OCI-M1 (cell line): ENCODE measurements around the gene MYO5A.

ENCODE experiments used
- DNase-seq: peaks from one replicate; lab custom pipeline; 2025; lab: John Stamatoyannopoulos, UW

Gene MYO5A

DNA sequence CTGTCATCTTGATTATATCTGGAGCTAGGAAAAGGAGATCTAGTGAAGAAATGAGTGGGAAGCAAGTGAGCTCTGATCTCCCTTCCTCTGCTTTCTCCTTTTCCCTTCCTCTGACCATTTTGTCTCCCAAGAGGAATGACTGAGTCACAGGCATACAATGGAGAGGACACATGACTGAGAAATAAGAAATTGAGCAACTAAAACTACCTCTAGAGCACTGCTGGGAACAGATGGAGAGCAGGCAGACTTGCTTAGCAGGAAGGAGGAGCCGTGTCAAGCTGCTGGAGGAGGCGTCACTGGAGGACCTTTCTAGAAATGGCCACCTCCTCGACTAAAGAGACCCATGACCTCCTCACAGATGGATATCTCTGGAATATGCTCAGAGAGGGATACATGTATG is 166.2 kb downstream of the MYO5A start:
- no peak for DNase-seq

DNA sequence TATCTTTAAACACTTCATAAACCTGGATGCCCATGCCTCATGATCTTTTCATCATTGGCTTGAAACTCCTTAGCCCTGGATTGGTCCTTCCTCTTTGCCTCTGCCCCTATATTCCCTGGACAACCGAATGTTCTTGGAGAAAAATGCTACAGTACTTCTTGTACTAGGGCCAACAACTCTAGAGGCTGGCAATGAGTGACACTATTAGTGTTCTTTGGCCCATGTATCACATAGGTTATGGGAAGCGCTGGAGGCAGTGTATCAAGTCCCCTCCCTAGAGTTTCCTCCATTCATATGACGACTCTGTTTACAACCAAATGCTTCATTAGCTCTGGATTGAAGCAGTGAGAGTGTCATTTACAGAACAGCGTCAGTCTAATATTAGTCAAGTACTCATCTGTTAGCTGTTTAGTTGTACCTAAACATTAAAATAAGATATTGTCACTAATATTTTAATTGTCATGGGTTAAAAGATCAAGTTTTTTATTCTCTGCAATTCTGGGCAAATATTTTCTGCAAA is 166.6 kb downstream of the MYO5A start:
- DNase-seq = no peak

DNA sequence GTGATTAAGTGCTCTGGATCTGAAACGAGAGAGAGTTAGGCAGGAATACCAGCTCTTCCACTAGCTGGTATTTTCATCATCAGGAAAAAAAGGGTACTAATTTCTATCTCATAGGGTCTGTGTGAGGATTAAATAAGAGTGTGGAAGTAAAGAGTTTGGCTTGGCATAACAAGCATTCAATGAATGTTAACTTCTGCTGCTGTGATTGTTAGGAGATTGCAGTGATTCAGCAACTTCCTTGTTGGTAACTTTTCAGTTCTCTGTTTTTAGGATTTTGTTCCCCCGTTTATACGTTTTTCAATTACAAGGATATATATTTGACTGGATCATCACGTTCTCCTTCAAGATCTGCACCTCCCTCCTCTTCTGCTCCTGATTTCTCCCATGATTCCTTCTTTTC is 167.2 kb downstream of the MYO5A start:
- DNase-seq = no peak

GRCh38 chr15:52360229-52361203 is 168.2 kb downstream of the MYO5A start:
- DNase-seq = no peak

- DNase-seq = no peak
Measured at GRCh38 chr15:52359722-52360121, 169.0 kb downstream of the MYO5A start.

- no peak for DNase-seq
Measured at GRCh38 chr15:52357949-52358348, 170.7 kb downstream of the MYO5A start.

- no peak for DNase-seq
Measured at GRCh38 chr15:52352086-52352485, 176.6 kb downstream of the MYO5A start.

DNA sequence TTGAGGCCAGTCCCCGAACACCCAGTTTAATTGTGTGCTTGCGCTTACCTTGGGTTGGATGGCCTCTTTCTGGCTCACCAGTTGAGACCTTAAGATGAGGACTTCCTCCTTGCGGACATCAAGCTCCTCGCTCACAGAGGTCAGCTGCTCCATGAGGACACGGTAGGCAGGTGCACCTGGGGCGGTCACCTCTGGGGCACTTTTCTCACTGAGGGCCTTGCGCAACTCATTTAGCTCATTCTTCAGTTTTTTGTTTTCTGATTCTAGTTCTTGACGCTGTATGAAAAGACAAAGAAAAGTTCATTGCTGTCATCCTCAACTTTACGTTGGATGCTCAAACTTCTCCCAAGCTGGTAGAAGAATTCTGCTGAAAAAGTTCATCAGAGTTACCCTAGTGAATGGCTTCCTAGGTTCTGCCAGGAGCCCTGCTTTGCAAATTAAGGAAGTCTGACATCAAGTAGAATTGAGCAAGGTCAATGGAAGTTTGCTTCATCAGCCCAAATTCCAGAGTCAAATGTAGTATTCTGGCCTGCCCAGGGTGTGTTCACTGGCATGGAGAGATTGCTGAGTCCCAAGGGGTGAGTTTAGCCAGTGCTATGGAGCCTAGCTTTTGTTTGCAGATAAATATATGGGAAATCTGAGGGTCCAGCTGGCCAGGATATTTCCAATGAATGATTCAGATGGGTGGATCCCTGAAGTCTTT is 177.3 kb downstream of the MYO5A start:
- no peak for DNase-seq

- DNase-seq = no peak
Measured at GRCh38 chr15:52350423-52350822, 178.3 kb downstream of the MYO5A start.

GRCh38 chr15:52349052-52349700 is 179.5 kb downstream of the MYO5A start:
- no peak for DNase-seq

DNA sequence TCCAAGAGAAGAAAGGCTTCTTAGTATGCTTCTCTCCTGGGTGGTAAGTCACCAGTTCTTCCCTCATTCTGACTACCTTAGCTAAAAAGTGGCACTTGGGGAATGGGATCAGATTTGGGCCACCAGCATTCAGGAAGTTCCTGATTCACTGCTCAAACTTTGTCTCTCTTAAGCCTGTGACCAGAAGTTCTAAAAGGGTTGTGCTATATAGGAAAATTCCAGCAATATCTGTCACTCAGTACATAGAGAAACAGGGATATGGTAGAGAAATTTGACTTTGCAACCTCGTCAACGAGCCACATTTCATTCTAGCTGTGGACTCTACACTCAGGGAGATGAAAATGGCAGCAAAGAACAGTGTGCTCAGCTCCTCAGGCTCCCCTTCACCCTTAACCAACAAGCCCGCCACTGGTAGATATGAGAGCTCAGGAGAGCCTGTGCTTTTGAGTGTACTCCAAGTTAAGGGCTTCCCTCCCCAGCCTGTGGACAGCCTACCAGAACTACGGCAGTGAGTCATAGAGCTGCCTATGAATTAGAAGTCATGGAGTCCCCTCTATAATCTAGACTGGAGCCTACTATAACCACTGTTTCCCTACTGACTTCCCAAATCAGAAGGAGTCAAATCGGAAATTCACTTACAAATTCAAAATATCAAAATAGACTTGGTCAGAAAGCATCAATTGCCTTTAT is 180.5 kb downstream of the MYO5A start:
- no peak for DNase-seq

GRCh38 chr15:52344592-52344991 is 184.1 kb downstream of the MYO5A start:
- DNase-seq = no peak

GRCh38 chr15:52343831-52344230 is 184.8 kb downstream of the MYO5A start:
- no peak for DNase-seq

GRCh38 chr15:52340093-52340492 is 188.6 kb downstream of the MYO5A start:
- DNase-seq = no peak

GRCh38 chr15:52338891-52339290 is 189.8 kb downstream of the MYO5A start:
- no peak for DNase-seq

DNA sequence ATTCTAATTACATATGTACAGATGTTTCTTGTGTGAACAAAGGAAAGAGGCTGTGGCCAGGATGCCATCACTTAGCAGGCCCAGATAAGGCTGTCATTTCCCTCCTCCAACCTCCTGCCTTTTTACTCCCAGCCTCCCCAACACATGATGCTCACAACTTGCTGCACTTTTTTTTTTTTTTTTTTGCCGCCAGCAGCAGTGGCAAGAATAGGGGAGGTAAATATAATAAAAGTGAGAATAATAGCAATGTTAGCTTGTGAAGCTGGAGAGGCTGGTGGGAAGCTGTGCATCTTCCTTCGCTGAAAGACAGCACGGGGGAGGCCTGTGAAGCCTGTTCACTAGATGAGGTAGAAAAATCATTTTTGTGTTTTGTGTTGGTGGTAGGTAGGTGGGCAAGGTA is 190.6 kb downstream of the MYO5A start:
- no peak for DNase-seq

- no peak for DNase-seq
Measured at GRCh38 chr15:52337198-52337853, 191.4 kb downstream of the MYO5A start.

DNA sequence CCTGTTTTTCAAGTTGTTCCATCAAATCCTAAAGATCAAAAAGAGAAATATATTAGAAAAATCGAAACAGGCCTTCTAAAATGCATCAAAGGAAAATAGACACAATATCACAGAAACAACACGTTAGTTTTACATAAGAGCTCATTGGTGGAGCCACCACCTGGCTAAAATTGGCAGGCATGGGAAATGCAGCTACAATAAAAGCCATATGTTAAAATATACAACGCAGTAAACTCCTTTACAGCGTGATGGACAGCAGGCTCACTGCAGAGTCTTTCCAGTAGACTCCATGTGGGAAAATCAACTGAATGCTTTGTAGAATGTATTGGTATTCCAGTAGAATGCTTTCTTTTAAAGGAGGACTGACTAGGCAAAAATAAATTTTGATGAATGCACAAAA is 192.2 kb downstream of the MYO5A start:
- DNase-seq = peak; percentile 16

DNA sequence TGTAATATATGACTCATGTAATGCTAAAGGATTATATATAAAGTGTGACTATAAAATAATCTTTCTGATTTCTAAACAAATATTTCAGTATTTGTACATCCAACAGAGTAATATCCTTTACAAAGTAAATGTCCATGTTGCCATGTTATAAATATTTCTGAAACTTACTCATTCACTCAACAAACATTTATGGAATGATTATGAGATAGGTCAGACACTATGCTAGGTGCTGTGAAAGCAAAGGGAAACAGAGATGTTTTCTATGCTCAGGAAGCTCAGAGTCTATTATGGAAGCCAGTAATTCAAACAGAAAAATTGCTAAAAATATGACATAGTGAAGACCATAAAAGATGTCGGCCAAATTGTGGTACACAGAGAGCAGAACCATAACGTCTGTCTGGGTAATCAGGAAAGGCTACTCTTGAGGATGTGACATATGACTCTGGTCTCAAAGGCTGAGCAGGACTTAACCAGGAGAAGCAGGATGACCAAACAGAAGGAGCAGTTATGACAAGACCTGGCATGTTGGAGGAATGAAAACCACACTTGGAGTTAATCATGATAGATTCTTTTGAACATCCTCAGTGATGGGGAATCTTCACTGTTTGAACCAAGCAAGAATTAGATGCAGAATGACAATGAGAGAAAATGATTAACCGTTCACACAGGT is 194.1 kb downstream of the MYO5A start:
- no peak for DNase-seq

DNA sequence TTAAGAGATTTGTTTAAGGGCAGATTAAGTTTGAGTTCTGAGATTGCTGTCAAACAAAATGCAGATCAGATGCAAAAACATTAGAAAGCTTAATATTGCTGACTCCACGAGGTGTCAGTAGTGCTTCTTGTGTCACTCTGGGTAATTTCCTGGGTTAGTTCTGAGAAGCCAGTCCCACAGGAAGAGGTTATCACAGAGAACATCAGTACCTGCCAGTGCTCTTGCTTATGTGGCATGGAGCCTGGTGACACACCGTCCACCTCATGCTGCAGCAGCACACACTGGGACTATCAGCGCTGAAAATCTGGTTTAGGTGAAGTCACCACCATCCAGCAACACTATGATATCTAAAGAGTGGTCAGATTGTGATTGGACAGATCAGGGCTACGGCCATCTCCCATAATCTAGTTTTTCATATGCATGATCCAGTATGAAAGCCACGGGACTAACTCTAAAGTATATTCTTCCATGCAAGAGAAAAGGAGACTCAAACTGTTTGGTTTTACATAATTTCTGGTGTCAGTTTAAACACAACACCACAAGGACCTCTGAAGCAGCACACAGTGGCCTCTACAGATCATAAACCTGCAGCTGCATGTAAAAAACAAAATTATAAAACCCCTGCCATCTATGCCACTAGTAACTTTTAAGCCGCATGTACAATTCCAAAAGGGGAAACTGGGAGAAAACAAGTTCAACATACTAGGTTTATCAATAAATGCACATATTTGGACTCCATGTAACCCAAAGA is 197.0 kb downstream of the MYO5A start:
- peak; percentile 69 for DNase-seq
